HG03196 (cell line): Measurements from ENCODE around the gene CST1.
"Not testable (repeated sequence)": the region's sequence is repeated elsewhere in the genome, so short reads cannot be mapped to it uniquely, and the experiment has no call there.

Source experiments
- ATAC-seq: cut with Tn5 transposase; IDR thresholded peaks from one replicate; pipeline ENCODE4 v1.9.1; 2021; ENCODE audit not compliant: unreplicated experiment

Gene CST1

GRCh38 chr20:23711778-23712177, 39.0 kb downstream of the CST1 start:
- not testable (repeated sequence) for ATAC-seq

GRCh38 chr20:23710771-23711170, 40.0 kb downstream of the CST1 start:
- ATAC-seq: no peak

GRCh38 chr20:23705895-23706294, 44.8 kb downstream of the CST1 start:
- ATAC-seq: no peak

GRCh38 chr20:23702021-23702420, 48.7 kb downstream of the CST1 start:
- ATAC-seq: no peak

GRCh38 chr20:23700931-23701330, 49.8 kb downstream of the CST1 start:
- no peak for ATAC-seq

GRCh38 chr20:23697947-23698346, 52.8 kb downstream of the CST1 start:
- no peak for ATAC-seq
